ENCODE measurements around the gene OR13J1.

GRCh38 chr9:35852267-35852815, 17.9 kb downstream of the OR13J1 start:
- TF ChIP-seq CTCF (IDR thresholded peaks at IDR 0.05) (no peak), POLR2A (IDR thresholded peaks at IDR 0.05) (no peak), POLR2AphosphoS5 (IDR thresholded peaks at IDR 0.05) (no peak)

Data from breast epithelium (tissue), 3 donors.